ENCODE measurements around the gene MEGF6.

Gene MEGF6

DNA sequence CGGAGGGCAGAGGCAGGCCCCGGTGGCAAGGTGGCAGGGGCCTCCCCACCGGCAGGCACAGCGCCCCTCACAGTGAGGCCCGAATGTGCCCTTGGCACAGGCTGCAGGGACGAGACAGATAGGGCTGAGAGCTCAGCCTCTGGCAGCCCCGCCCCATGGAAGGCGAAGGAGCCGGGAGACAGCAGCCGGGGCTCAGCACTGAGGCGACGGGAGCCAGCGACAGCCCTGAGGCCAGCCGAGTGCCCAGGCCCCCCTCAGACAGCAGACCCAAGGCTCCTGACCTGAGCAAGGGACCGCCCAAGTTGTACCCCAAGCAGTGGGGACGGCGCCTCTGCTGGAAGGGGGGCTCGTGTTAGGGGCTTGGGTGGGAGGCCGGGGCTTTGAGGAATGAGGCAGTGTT is 113.8 kb downstream of the MEGF6 start:
- intact Hi-C loops (cut with micrococcal nuclease): no loop called here
- no peak overlapping the region for H3K27ac Mint-ChIP-seq
- H3K36me3 Mint-ChIP-seq (ENCODE audit: low read depth): no peaks in the 10 kb centered on the region
- H3K4me3 Mint-ChIP-seq: no peak overlapping the region
- H3K27me3 Mint-ChIP-seq: no peaks in the 10 kb centered on the region
- H3K4me1 Mint-ChIP-seq (ENCODE audit: low read depth): no peaks in the 10 kb centered on the region
- H3K9me3 Mint-ChIP-seq: no peaks in the 10 kb centered on the region

DNA sequence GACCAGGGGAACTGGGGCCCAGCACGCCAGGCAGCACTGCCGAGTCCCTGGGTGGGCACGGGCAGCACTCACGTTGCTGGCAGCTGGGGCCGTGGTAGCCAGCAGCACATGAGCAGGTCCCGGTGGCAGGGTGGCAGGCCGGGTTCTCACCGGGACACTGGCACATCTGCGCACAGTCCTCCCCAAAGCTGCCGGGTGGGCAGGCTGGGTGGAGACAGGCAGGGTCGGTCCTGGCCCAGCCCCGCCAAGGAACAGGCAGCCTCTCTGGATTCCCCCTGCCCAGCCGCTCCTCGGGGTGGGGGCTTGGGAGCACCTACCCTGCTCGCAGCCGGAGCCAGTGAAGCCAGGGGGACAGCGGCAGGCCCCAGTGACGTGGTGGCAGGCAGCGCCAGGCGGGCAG is 114.4 kb downstream of the MEGF6 start:
- Mint-ChIP-seq H3K4me1 (ENCODE audit: low read depth) (no peaks in the 10 kb centered on the region), H3K4me3 (no peak overlapping the region), H3K27me3 (no peaks in the 10 kb centered on the region), H3K27ac (no peak overlapping the region), H3K36me3 (ENCODE audit: low read depth) (no peaks in the 10 kb centered on the region), H3K9me3 (no peaks in the 10 kb centered on the region)
- intact Hi-C loops (cut with micrococcal nuclease): no loop called here

GRCh38 chr1:3495776-3496745 is 115.2 kb downstream of the MEGF6 start:
- no peaks in the 10 kb centered on the region for H3K36me3 Mint-ChIP-seq (ENCODE audit: low read depth)
- no peak overlapping the region for H3K27ac Mint-ChIP-seq
- peaks cover 5% of the 10 kb centered on the region for H3K4me1 Mint-ChIP-seq (ENCODE audit: low read depth)
- H3K4me3 Mint-ChIP-seq: no peak overlapping the region
- no peaks in the 10 kb centered on the region for H3K9me3 Mint-ChIP-seq
- intact Hi-C loops (cut with micrococcal nuclease): no loop called here
- H3K27me3 Mint-ChIP-seq: no peaks in the 10 kb centered on the region

- H3K9me3 Mint-ChIP-seq: no peaks in the 10 kb centered on the region
- H3K27me3 Mint-ChIP-seq: no peaks in the 10 kb centered on the region
- no peak overlapping the region for H3K4me3 Mint-ChIP-seq
- no peaks in the 10 kb centered on the region for H3K36me3 Mint-ChIP-seq (ENCODE audit: low read depth)
- peaks cover 7% of the 10 kb centered on the region for H3K4me1 Mint-ChIP-seq (ENCODE audit: low read depth)
- intact Hi-C loops (cut with micrococcal nuclease): loop anchor here (5.0 kb wide), 1 partner anchor 228 kb away; no protein-coding TSS in a partner anchor
- H3K27ac Mint-ChIP-seq: no peak overlapping the region
Measured at GRCh38 chr1:3494321-3495308, 116.7 kb downstream of the MEGF6 start.

DNA sequence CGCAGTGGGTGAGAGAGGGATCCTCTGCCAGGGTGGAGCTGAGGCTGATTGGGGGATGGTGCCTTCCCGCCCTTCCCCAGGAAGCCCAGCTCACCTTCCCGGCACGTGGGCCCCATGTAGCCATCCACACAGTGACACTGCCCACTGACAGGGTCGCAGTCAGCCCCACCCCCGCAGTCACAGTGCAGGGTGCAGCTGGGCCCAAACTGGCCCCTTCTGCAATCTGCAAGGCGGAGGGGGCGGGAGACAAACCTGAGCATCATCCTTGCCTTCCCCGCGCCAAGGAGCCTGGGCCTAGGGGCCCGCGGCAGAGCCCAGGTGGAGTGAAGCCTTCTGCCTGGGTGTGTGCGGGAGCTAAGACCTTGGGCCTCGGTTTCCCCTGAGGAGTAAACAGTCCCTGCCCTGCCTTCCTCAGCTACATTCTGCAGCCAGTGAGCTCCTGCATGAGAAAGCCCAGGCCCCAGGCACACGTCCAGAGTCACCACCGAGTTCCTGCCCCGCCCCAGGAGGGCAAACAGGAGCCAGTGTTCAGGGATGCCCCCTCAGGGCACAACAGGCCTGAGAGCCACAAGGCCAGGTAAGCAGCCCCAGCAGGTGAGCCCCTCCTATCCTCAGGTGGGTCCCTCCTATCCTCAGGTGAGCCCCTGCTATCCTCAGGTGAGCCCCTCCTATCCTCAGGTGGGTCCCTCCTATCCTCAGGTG is 118.6 kb downstream of the MEGF6 start:
- peaks cover 11% of the 10 kb centered on the region for H3K9me3 Mint-ChIP-seq
- intact Hi-C loops (cut with micrococcal nuclease): loop anchor here (5.0 kb wide), 1 partner anchor 230 kb away; no protein-coding TSS in a partner anchor
- H3K36me3 Mint-ChIP-seq (ENCODE audit: low read depth): no peaks in the 10 kb centered on the region
- peaks cover 7% of the 10 kb centered on the region for H3K4me1 Mint-ChIP-seq (ENCODE audit: low read depth)
- H3K27me3 Mint-ChIP-seq: no peaks in the 10 kb centered on the region
- no peak overlapping the region for H3K27ac Mint-ChIP-seq
- H3K4me3 Mint-ChIP-seq: no peak overlapping the region

GRCh38 chr1:3491291-3492246 is 119.7 kb downstream of the MEGF6 start:
- Mint-ChIP-seq H3K36me3 (ENCODE audit: low read depth) (no peaks in the 10 kb centered on the region), H3K4me3 (no peak overlapping the region), H3K27ac (no peak overlapping the region), H3K27me3 (no peaks in the 10 kb centered on the region), H3K4me1 (ENCODE audit: low read depth) (peaks cover 7% of the 10 kb centered on the region), H3K9me3 (peaks cover 11% of the 10 kb centered on the region)
- intact Hi-C loops (cut with micrococcal nuclease): loop anchor here (1.0 to 5.0 kb wide), 2 partner anchors 128 to 231 kb away; no protein-coding TSS in a partner anchor

DNA sequence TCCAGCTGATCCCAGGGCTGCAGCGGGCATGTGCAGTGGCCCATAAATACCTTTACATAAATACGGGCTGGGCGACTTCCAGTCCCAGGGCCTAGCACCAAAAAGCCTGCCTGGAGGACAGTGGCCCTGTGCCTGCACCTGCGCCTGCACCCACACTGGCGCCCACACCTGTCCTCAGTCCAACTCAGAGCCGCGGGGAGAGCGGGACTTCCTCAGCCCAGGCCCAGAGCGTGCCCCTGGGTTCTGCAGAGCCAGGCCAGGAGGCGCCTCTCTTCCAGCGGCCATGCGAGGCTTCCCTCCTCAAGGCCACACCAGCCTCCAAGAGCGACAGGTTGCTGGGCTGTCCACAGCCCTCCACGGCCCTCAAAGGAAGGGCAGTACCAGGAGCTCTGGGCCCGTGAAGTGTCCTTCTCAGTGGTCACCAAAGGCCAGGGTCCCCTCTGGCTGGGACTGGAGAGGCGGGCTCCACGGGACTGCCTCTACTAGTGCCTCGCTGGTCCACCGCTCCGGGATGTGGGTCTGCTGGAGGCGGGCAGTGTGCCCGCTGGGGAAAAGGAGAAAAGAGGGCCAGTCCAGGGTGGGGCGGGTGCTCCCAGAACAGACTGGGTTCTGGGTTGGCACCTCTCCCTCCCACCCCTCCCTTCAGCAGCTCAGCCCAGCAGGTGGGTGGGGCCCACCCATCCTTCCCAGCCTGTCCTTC is 121.1 kb downstream of the MEGF6 start:
- intact Hi-C loops (cut with micrococcal nuclease): loop anchor here (5.0 kb wide), 1 partner anchor 232 kb away; no protein-coding TSS in a partner anchor
- Mint-ChIP-seq H3K4me3 (no peak overlapping the region), H3K9me3 (peaks cover 11% of the 10 kb centered on the region), H3K4me1 (ENCODE audit: low read depth) (peaks cover 7% of the 10 kb centered on the region), H3K27ac (no peak overlapping the region), H3K27me3 (no peaks in the 10 kb centered on the region), H3K36me3 (ENCODE audit: low read depth) (no peaks in the 10 kb centered on the region)

DNA sequence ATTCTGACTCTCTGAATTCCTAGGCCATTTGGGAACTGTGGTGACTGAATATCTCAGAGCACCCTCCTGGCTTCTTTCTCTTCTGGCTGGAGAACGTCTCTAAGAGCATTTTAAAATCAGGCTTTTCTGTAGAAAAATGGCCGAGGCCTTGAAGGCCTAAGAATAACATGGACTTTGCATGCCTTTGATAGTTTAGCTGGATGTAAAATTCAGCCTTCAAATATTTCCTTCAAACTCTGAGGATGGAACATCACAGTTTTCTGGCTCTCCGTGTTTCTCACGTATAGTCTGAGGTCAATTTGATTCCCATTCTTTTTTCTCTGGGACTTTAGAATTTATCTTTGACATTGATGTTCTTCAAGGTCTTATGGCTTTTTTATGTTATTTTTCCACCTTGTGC is 122.9 kb downstream of the MEGF6 start:
- Mint-ChIP-seq H3K4me3 (no peak overlapping the region), H3K27me3 (peaks cover 3% of the 10 kb centered on the region), H3K9me3 (peaks cover 11% of the 10 kb centered on the region), H3K36me3 (ENCODE audit: low read depth) (no peaks in the 10 kb centered on the region), H3K4me1 (ENCODE audit: low read depth) (peaks cover 7% of the 10 kb centered on the region), H3K27ac (no peak overlapping the region)
- intact Hi-C loops (cut with micrococcal nuclease): no loop called here

DNA sequence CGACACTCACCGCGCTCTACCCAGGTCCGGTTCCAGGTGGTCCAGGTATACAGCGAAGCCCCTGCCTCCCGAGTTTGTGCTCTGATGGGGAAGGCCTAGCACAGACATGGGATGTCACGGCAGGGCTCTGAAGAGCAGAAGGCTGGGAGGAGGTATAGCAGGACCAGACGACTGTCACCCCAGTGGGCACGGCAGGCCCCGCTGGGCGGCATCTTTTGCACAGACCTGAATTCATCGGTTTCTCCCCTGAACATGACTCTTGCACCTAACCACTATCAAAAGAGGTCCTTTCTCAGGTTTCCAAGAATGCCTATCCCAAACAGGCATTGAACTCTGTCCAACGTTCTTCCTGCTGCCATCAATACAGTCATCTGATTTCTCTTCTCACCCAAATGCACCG is 126.3 kb downstream of the MEGF6 start:
- H3K9me3 Mint-ChIP-seq: peaks cover 11% of the 10 kb centered on the region
- H3K27me3 Mint-ChIP-seq: peaks cover 4% of the 10 kb centered on the region
- no peak overlapping the region for H3K27ac Mint-ChIP-seq
- intact Hi-C loops (cut with micrococcal nuclease): loop anchor here (2.0 kb wide), 1 partner anchor 30 kb away; the partner anchor contains the start of gene ARHGEF16
- H3K36me3 Mint-ChIP-seq (ENCODE audit: low read depth): no peaks in the 10 kb centered on the region
- H3K4me1 Mint-ChIP-seq (ENCODE audit: low read depth): no peaks in the 10 kb centered on the region
- H3K4me3 Mint-ChIP-seq: no peak overlapping the region

GRCh38 chr1:3483801-3484444 is 127.4 kb downstream of the MEGF6 start:
- intact Hi-C loops (cut with micrococcal nuclease): loop anchor here (2.0 kb wide), 1 partner anchor 29 kb away; the partner anchor contains the start of gene ARHGEF16
- Mint-ChIP-seq H3K9me3 (peaks cover 8% of the 10 kb centered on the region), H3K27me3 (peaks cover 4% of the 10 kb centered on the region), H3K27ac (no peak overlapping the region), H3K4me3 (no peak overlapping the region), H3K4me1 (ENCODE audit: low read depth) (no peaks in the 10 kb centered on the region), H3K36me3 (ENCODE audit: low read depth) (no peaks in the 10 kb centered on the region)

- Mint-ChIP-seq H3K9me3 (peaks cover 2% of the 10 kb centered on the region), H3K27ac (no peak overlapping the region), H3K4me1 (ENCODE audit: low read depth) (no peaks in the 10 kb centered on the region), H3K4me3 (no peak overlapping the region), H3K36me3 (ENCODE audit: low read depth) (no peaks in the 10 kb centered on the region), H3K27me3 (peaks cover 4% of the 10 kb centered on the region)
- intact Hi-C loops (cut with micrococcal nuclease): no loop called here
Measured at GRCh38 chr1:3483380-3483779, 127.9 kb downstream of the MEGF6 start.
